ENCODE data around the gene TMEM158.
A peak's percentile ranks its signal among the peaks of the same experiment; 100 is the strongest.

The TMEM158 gene

DNA sequence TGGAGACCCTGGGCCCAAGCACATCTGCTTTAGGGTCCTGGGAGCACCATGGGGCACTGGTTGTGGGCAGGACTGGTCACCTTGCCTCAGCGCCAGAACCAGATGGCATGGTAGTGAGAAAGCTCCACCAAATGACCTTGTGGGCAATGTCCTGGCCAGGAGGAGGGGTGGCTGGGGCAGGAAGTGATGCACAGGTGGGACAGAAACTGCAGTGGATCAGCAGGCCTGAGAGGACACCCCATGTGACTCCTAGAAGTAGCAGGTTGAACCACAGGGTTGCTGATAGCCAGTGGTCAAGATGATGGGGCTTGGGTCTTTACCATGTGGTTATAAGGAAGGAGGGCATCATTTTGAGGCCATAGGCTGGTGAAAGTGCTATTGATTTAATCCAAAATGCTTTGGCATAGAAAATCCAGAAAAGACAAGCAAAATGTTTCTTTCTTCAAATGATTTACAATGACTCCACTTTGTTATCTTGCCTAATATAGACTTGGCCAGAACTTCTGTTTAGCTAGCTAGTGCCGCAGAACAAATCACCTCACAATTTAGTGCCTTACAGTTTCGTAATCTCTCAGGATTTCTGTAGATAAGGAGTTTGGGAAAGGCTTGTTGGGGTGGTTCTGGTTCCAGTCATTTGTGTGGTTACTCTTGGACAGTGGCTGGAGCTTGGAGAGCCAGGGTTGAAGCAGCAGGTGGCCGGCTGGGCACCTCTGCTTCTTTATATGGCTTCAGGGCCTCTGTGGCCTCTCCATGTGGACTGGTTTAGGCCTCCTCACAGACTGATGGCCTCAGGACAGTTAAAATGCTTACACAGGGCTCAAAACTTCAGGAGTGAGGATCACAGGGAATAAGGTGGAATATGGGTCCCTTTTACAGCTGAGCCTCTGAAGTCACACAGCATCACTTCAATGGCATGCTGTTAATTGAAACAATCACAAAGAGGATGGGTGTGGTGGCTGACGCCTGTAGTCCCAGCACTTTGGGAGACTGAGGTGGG is 27.5 kb downstream of the TMEM158 start:
- no peak for DNase-seq

GRCh38 chr3:45194791-45195190 is 31.3 kb downstream of the TMEM158 start:
- DNase-seq = no peak

GRCh38 chr3:45191924-45192417 is 34.1 kb downstream of the TMEM158 start:
- DNase-seq = peak; percentile 9

DNA sequence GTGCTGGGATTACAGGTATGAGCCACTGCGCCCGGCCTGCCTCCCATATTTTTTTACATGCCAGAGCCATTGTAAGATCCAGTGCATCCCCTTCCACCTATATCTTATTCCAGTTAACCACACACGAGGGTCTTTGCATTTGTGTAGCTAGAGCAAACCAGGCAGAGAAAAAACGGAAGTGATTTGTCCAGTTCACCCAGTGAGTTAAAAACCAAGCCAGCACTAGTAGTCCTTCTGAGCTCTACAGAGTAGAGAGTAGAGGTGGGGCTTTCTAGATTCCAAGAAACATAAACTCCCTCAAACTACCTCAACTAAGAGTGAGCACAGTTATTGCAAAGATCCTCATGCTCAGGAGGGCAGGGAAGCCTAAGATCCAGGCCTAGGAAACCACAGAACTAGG is 34.7 kb downstream of the TMEM158 start:
- no peak for DNase-seq

DNA sequence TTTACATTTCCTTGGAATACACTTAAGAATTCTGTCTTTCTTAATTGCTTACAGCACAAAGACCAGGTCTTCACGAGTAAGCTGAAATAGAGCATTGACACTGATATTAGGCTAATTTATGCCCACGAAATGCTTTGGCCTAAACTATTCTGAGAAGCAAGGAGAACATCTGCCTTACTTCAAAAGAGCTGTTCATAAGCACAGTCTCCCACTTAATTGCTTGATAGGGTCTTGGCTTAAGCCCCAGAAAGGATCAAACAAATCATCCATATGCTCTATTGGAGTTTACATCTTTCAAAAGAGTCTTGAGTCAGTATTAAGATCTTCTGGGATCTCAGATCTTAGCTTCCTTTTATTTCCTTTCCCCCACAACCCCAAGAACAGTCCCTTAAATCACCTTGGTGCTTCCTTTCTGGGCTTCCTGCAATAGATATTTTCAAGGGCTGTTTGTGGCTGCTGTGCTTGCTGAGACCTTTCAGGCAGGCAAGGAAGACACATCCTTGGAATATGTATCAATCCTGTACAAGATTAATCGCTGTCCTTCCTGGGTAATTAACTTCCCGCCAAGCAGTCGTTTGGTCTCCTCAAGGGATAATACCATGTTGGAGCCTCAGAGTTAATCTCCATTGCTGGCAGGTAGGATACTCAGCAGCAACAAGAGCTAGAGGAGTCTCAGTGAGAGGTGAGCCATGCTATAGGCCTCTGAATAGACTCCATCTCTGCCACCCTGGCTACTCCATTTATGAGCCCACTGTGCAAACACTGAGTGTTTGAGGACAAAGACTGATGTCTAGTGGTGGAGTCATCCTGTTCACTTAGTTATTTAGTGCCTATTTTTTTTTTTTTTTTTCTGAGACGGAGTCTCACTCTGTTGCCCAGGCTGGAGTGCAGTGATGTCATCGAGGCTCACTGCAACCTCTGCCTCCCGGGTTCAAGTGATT is 37.1 kb downstream of the TMEM158 start:
- no peak for DNase-seq

DNA sequence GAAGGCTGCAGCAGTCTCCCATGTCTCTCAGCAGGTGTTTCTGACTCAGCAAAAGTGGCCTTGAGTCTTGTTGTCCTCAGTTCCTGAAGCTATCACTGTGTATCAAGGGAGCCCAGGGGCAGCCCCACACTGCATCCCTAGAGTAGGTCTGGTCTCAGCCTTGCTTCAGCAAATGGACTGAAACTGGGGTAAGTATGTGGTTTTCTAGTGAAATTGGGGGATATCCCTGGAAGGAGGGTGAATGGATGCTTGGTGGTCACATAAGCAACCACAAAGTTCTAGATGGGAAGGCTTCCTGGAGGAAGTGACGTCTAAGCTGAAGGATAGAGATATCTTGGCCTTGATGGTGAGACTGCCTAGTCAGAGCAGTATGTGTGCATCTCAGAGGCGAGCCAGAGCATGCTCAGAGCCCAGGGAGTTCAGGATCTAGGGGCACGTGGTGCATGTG is 38.4 kb downstream of the TMEM158 start:
- DNase-seq = no peak

- no peak for DNase-seq
These were observed 39.2 kb downstream of the TMEM158 start for GRCh38 chr3:45186871-45187270.

GRCh38 chr3:45185461-45185860 is 40.6 kb downstream of the TMEM158 start:
- DNase-seq = no peak

GRCh38 chr3:45185052-45185451 is 41.0 kb downstream of the TMEM158 start:
- no peak for DNase-seq

DNA sequence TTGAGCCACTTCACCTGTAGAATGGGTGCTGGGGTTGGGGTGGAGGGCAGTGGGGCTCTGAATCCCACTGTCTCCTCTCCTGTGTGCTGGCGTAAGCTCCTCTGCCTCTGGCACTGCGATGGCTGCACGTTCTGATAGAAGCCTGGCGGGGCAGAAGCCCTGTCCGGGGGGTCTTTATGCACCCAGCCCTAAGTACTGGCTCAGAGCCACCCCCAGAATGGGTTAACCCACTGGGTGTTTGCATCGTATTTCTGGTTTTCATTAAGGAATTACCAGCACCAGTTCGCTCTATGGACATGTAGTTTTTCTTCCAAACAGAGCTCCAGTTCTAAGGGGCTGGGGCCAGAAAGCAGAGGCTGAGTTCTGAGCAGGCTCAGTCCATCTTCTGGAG is 42.2 kb downstream of the TMEM158 start:
- DNase-seq = no peak

DNA sequence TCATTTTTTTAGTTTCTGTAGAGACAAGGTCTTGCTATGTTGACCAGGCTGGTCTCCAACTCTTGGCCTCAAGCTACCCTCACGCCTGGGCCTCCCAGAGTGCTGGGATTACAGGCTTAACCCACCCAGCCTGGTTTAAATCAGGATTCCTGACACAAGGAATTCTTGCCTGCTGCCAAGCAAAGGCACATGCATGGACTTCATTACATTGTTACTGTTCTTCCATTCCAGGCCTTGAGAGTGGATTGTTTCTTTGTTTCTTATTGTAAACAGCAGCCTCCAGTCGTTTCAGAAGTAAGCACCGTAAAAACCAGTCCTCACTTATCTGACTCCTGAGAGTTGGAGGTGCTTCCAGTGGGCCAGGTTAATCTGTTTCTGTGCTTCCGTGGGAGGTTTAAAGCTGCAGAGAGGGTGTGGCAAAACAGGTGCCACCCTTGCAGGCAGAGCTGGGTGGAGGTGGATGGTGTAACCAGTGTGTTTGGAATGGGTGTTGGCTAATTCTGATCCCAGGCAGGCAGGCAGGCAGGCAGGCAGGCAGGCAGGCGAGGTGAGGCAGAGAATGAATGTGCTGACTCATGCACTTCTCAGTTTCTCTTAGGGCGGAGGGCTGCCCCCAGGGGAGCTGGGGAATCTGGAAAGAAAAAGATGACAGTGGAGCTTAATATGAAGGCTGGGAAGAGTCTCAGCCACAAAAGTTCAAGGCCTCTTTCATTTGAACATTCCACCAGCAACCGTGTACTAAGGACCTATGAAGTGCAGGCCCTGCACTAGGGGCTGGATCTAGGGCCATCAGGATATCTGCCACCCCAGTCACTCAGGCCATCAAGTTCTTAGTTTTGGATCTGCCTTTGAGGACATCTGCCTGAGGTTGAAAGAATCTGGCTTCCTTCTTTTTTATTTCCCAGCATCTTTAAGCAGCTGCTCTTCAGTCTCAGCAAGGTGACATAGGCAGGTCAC is 42.9 kb downstream of the TMEM158 start:
- DNase-seq = no peak

DNA sequence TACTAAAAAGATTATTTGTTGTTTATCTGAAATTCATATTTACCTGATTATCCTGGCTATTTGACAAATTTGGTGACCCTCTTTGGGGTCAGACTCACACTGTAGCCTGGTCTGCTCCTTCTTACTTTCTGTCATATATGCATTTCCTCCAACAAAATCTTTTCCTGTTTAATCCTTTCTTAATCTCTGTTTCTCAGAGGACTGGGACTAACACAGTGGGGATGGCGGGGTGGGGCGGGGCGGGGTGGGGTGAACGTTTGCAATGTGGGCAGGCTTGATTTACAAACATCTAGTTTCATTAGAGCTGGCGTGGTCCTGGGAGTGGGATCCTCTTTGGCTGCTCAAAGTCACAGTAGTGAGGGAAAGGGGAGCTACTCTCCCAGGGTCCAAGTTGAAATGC is 44.6 kb downstream of the TMEM158 start:
- no peak for DNase-seq

DNA sequence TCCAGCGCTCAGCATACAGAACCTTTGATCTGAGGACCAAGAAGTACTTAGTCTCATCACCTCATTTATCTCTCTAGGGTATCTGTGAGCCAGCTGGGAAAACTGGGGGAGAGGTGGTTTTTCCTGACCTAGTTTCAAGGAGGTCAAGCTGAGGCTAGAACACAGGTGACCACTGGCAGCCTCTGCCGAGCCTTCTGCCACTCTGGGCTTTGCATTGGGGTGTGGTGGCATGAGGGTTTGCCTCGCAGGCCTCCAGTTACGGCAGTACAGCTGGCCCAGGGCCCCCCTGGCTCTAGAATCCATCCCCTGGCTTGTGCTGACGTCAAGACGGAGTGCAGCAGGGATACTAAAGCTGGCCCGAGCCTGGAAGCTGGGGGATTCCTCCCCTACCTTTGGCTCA is 45.2 kb downstream of the TMEM158 start:
- DNase-seq = no peak

DNA sequence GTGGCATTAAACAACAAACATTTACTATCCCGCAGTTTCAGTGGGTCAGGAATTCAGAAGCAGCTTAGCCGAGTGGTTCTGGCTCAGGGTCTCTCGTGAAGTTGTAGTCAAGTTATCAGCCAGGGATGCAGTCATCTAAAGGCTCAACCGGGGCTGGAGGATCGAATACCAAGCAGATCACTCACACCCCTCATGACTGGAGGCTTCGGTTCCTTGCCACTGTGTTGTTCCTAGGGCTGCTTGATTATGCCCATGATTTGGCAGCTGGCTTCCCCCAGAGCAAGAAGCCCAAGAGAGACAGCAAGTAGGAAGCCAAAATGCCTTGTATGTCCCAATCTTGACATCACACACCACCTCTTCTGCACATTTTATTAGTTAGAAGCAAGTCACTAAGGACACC is 46.0 kb downstream of the TMEM158 start:
- no peak for DNase-seq

DNA sequence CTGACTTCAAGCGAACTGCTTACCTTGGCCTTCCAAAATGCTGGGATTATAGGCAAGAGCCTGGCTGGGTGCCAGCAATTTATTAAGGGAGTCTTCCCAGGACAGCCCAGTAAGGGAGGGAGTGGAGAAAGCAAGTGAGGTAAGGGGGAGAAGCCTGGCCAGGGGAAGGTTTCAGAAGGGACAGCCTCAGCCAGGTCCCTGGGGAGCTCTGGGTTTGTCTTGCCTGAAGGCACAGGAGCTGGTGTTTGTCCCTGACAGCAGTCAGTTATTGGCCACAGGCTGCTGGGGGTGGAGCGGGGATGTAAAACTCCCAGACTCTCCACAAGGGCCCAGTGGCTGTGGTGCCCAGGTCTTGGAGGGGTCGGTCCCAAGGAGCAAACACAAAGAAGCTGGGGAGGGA is 46.9 kb downstream of the TMEM158 start:
- DNase-seq = no peak

- no peak for DNase-seq
These were observed 47.7 kb downstream of the TMEM158 start for GRCh38 chr3:45178183-45179023.

DNA sequence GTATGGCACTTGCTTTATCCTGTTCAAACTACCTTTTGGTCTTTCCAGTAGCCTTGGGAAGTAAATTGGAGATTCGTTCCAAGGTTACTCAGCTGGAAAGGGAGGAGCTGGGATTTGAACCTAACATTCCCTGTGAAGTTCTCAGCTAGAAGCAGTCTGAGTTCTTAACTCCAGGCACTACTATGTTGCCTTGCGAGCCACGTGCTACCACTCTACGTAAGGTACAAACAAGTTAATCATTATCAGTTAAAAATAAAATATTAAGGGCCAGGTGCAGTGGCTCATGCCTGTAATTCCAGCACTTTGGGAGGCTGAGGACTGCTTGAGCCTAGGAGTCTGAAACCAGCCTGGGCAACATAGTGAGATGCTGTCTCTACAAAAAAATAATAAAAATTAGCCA is 49.2 kb downstream of the TMEM158 start:
- DNase-seq = no peak
